Spleen (tissue), 13 donors: Measurements from ENCODE around the gene AADACL2. TPM values are rescaled to one million over a fixed set of nuclear protein-coding genes. Genes with fewer than 3 reads are reported as not detected.

Experiments
- DNase-seq: peaks from one replicate; pipeline ENCODE4 v3.0.0-alpha.2; 2020
- H3K27ac ChIP-seq, 8 donors: fragments of 200-600 bp; sonication (generic) in 7 of 8; 1 replicate in 4 of 8; 2 replicates in 4 of 8; pipeline versions ENCODE4 v1.5.0 to v1.8.0; 2016 to 2021; ENCODE audit warnings: inconsistent platforms in 4 of 8, mild to moderate bottlenecking in 4 of 8, moderate library complexity in 1 of 8
- H3K27me3 ChIP-seq, 7 donors: fragments of 200-600 bp; sonication (generic) in 6 of 7; replicated peaks in 1 of 7; 1 replicate in 4 of 7; 2 replicates in 3 of 7; pipeline versions ENCODE4 v1.5.0 to v1.8.0; 2016 to 2021; ENCODE audit warnings: inconsistent platforms in 3 of 7, mild to moderate bottlenecking in 1 of 7
- H3K36me3 ChIP-seq, 6 donors: fragments of 200-600 bp; sonication (generic) in 5 of 6; 1 replicate in 4 of 6; 2 replicates in 2 of 6; pipeline versions ENCODE4 v1.5.0 to v1.8.0; 2016 to 2021; ENCODE audit warnings: inconsistent platforms in 2 of 6
- H3K4me1 ChIP-seq, 6 donors: fragments of 200-600 bp; sonication (generic) in 5 of 6; 1 replicate in 3 of 6; 2 replicates in 3 of 6; pipeline versions ENCODE4 v1.5.0 to v1.8.0; 2016 to 2021; ENCODE audit warnings: inconsistent platforms in 3 of 6
- H3K4me3 ChIP-seq, 8 donors: fragments of 200-600 bp; sonication (generic) in 7 of 8; 1 replicate in 4 of 8; 2 replicates in 4 of 8; pipeline versions ENCODE4 v1.5.0 to v1.8.0; 2016 to 2021; ENCODE audit warnings: inconsistent platforms in 4 of 8, mild to moderate bottlenecking in 4 of 8, moderate library complexity in 2 of 8
- H3K9me3 ChIP-seq, 8 donors: fragments of 200-600 bp; sonication (generic) in 7 of 8; 1 replicate in 4 of 8; 2 replicates in 4 of 8; pipeline versions ENCODE4 v1.5.0 to v1.8.0; 2016 to 2021; ENCODE audit warnings: inconsistent platforms in 4 of 8
- CTCF ChIP-seq, 11 experiments: fragments of 200-600 bp in 7 of 11; fragments of 450-650 bp in 4 of 11; sonication (generic) in 4 of 11; IDR thresholded peaks in 8 of 11; conservative IDR thresholded peaks in 3 of 11; 1 replicate in 7 of 11; 2 replicates in 4 of 11; pipeline versions ENCODE4 v1.4.0 to v1.8.0; 2016 to 2021; ENCODE audit warnings: antibody characterized with exemption in 11 of 11, inconsistent platforms in 4 of 11, mild to moderate bottlenecking in 1 of 11
- POLR2A ChIP-seq, 3 donors: fragments of 450-650 bp; IDR thresholded peaks; one replicate each; pipeline ENCODE4 v1.5.1; 2017; ENCODE audit warnings: antibody characterized with exemption in 3 of 3, mild to moderate bottlenecking in 1 of 3
- POLR2AphosphoS5 ChIP-seq, 3 donors: sonication (generic); formaldehyde crosslinking; IDR thresholded peaks; one replicate each; pipeline ENCODE4 v1.5.1; 2017; ENCODE audit warnings: antibody characterized with exemption in 3 of 3
- WGBS, 5 donors: extraction: QIAGEN DNeasy Blood & Tissue Kit in 3 of 5; methylation state at CpG; one replicate each; pipeline versions ENCODE4 v1.1.5 to v1.1.7; 2013 to 2018; 5-methylcytosine and 5-hydroxymethylcytosine counted together
- intact Hi-C: fragments of 100-400 bp; cut with DNase I; formaldehyde crosslinking; loops from one replicate; pipeline ENCODE4 v1.15.0; 2023; ENCODE audit warnings: low total_unique reads
- long read RNA-seq, 2 donors: transcript quantifications; one replicate each; lab custom pipeline, GENCODE V29; 2026
- polyA plus RNA-seq, 3 donors: library from polyadenylated mRNA; stranded (reverse); fragments of 200-250 nt; gene quantifications; one replicate each; pipeline ENCODE4 v1.2.1, GENCODE V29; 2013
- total RNA-seq, 7 donors: library from RNA; depleted of rRNA in 3 of 7; stranded (reverse); fragments of >200 nt in 3 of 7; fragmentation: NEBNext Ultra II Directional in 4 of 7; extraction: Animal tissue kit (Norgen Biotek cat#: 25700) in 4 of 7; gene quantifications; one replicate each; pipeline versions ENCODE4 v1.1.0 to v1.2.1, GENCODE V29; 2016 to 2021
- donor health status: healthy with polysubstance abuse.
- donor health status: DM: no; HTN: no; CAD: no; lungs with moderate emphysema.
- donor health status: DM: no; HTN: no; CAD: no.
- donor health status: Bipolar disorder and iron deficiency.
- donor health status: healthy.
- donor health status: DM: no; HTN: no; CAD: no.
- donor health status: DM: yes; HTN: yes; CAD: no.

Gene AADACL2
- total RNA-seq (not detected), polyA plus RNA-seq (not detected)
- long read RNA-seq, donor 1 = 0 reads
- long read RNA-seq, donor 2 = 0 reads

DNA sequence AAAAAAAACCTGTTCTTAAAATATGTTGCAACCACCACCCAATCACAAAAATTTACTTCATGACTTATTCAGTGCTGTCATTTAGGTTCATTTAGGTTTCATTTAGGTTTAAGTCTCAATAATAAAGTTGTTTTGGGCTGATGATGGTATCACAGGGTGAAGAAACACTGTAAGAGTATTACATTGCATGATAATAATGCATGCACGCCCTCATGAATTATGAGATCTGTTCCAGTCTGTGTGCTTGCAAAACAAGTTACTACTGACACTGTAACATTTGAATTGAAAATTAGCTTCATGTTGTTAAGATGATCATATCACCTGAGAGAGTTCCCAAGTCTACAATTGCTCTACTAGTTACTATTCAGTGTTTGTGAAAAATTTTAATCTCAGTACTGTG is at the start of gene AADACL2:
AADACL2 (plus strand) TSS at position 315 of the 400 bp plus-strand sequence. CDS start 109 bp downstream, outside the sequence.
- WGBS, 5 donors = 88 to 100% (median 94%) methylated on average over 1 of the region's 1 CpG

GRCh38 chr3:151684094-151684493 is 49.6 kb upstream of the AADACL2 start:
- Histone ChIP-seq H3K36me3 (no peaks in the 10 kb centered on the region), H3K4me1 (no peaks in the 10 kb centered on the region), H3K9me3 (peaks cover 0 to 12% (median 0%) of the 10 kb centered on the region in 8 donors), H3K27me3 (no peaks in the 10 kb centered on the region), H3K4me3 (no peak overlapping the region), H3K27ac (no peak overlapping the region)
- DNase-seq = no peak
- TF ChIP-seq POLR2AphosphoS5 (IDR thresholded peaks at IDR 0.05) (no peak), CTCF (IDR thresholded peaks at IDR 0.05 in 8 of 11, conservative IDR thresholded peaks at IDR 0.05 in 3 of 11) (no peak), POLR2A (IDR thresholded peaks at IDR 0.05) (no peak)
- intact Hi-C loops = no loop called here

More for the DNA sequence above, at the start of gene AADACL2:
- intact Hi-C loops = no loop called here
- peaks cover 0 to 13% (median 0%) of the 10 kb centered on the region in 8 donors for H3K9me3 ChIP-seq
- H3K36me3 ChIP-seq = no peaks in the 10 kb centered on the region
- TF ChIP-seq POLR2A (IDR thresholded peaks at IDR 0.05) = no peak
- H3K27ac ChIP-seq = no peak within 1 kb of the TSS
- H3K27me3 ChIP-seq = no peaks in the 10 kb centered on the region
- no peak for DNase-seq
- no peaks in the 10 kb centered on the region for H3K4me1 ChIP-seq
- H3K4me3 ChIP-seq = no peak within 1 kb of the TSS

DNA sequence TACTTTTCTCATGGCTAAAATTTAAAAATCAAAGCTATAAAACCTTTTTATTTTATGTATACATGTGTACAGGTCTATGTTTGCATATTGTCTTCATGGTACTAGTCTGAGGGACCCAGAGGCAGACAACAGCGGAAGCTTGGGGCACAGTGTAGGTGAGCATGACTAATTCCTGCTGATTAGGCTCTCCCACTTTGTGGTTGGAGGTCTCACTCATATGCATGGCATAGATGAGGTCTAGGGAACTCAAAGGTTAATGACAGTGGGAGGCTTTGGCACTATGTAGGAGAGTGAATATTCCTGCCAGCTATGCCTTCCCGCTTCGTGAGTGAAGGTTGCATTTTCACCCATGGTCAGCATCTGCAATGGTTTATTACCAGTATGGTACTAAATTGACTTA is 47.5 kb upstream of the AADACL2 start:
- no peaks in the 10 kb centered on the region for H3K36me3 ChIP-seq
- TF ChIP-seq POLR2AphosphoS5 (IDR thresholded peaks at IDR 0.05) (no peak), POLR2A (IDR thresholded peaks at IDR 0.05) (no peak), CTCF (IDR thresholded peaks at IDR 0.05 in 8 of 11, conservative IDR thresholded peaks at IDR 0.05 in 3 of 11) (no peak)
- H3K9me3 ChIP-seq = peaks cover 0 to 12% (median 0%) of the 10 kb centered on the region in 8 donors
- no peak overlapping the region for H3K27ac ChIP-seq
- no peak for DNase-seq
- no peaks in the 10 kb centered on the region for H3K27me3 ChIP-seq
- H3K4me3 ChIP-seq = no peak overlapping the region
- WGBS, 5 donors = 89 to 93% (median 92%) methylated on average over 3 of the region's 3 CpGs
- intact Hi-C loops = no loop called here
- H3K4me1 ChIP-seq = no peaks in the 10 kb centered on the region

DNA sequence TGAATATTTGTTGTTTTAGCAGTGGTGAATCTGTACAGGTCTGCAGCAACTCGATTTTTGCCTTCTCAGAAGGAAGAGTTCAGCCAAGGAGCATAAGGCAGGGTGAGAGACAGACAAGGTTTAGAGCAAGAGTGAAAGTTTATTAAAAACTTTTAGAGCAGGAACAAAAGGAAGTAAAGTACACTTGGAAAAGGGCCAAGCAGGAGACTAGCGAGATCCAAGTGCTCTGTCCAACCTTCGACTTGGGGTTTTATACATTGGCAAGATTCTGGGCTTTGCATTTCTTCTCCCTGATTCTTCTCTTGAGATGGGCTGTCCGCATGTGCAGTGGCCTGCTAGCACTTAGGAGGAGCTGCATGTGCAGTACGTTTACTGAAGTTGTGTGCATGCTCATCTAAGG is 46.7 kb upstream of the AADACL2 start:
- Histone ChIP-seq H3K4me3 (no peak overlapping the region), H3K27me3 (no peaks in the 10 kb centered on the region), H3K36me3 (no peaks in the 10 kb centered on the region), H3K4me1 (no peaks in the 10 kb centered on the region), H3K9me3 (peaks cover 0 to 12% (median 0%) of the 10 kb centered on the region in 8 donors), H3K27ac (no peak overlapping the region)
- DNase-seq = no peak
- TF ChIP-seq CTCF (IDR thresholded peaks at IDR 0.05 in 8 of 11, conservative IDR thresholded peaks at IDR 0.05 in 3 of 11) (no peak), POLR2AphosphoS5 (IDR thresholded peaks at IDR 0.05) (no peak), POLR2A (IDR thresholded peaks at IDR 0.05) (no peak)
- intact Hi-C loops = no loop called here
- WGBS, 5 donors = 27 to 37% (median 34%) methylated on average over 5 of the region's 5 CpGs

DNA sequence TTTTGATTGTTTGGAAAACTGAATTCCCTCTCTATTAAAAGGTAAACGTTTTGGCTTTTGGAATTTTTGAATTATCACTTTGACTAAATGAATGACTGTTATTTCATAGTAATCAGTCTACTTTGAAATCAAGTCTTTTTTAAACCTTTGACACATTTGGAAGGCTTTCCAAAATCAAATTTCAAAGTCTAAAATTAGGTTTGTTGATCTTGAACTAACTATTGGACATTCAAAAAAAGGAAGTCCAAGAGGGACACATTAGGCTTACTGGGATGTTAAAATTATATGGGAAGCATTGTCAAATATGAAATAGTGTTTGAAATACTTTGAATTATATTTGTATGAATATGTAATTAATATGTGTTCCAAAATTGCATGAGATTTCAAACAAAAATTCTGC is 45.2 kb upstream of the AADACL2 start:
- intact Hi-C loops = no loop called here
- H3K36me3 ChIP-seq = no peaks in the 10 kb centered on the region
- TF ChIP-seq POLR2AphosphoS5 (IDR thresholded peaks at IDR 0.05) (no peak), POLR2A (IDR thresholded peaks at IDR 0.05) (no peak), CTCF (IDR thresholded peaks at IDR 0.05 in 8 of 11, conservative IDR thresholded peaks at IDR 0.05 in 3 of 11) (no peak)
- H3K4me3 ChIP-seq = no peak overlapping the region
- H3K9me3 ChIP-seq = peaks cover 0 to 6% (median 0%) of the 10 kb centered on the region in 8 donors
- H3K4me1 ChIP-seq = no peaks in the 10 kb centered on the region
- no peak for DNase-seq
- no peak overlapping the region for H3K27ac ChIP-seq
- WGBS, 5 donors = 42 to 68% (median 64%) methylated on average over 1 of the region's 1 CpG
- no peaks in the 10 kb centered on the region for H3K27me3 ChIP-seq
